ENCODE measurements around the gene ARHGEF10L.

The ARHGEF10L gene

DNA sequence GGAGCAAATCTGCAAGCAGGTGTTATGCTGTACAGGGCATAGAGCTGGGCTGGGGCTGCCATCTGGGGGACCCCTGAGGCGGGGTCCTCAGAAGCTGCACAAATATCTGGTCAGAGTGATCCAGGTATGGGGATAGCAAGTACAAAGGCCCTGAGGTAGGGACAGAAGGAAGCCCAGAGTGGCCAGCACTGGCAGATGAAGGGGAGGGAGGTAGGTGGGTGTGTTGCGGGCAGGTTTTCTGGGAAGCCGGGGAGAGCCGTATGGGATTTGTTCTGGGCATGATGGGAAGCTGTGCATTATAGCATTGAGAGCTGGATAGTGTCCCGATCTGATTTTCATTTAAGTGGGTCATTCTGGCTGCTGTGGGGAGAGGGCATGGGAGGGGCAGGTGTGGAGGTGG is 102.7 kb downstream of the ARHGEF10L start:
- Histone ChIP-seq H3K4me3 (ENCODE audit: low read length) (no peak overlapping the region), H3K27me3 (ENCODE audit: insufficient read depth, low read length) (no peaks in the 10 kb centered on the region), H3K27ac (ENCODE audit: low read depth, low read length) (no peak overlapping the region), H3K9ac (ENCODE audit: low read depth, low read length) (no peak overlapping the region), H3K36me3 (ENCODE audit: insufficient read depth, low read length) (peaks cover 41% of the 10 kb centered on the region), H3K9me3 (ENCODE audit: insufficient read depth, low read depth, low read length) (no peaks in the 10 kb centered on the region), H3K4me1 (ENCODE audit: insufficient read depth, low read length) (no peaks in the 10 kb centered on the region)
- 95% methylated on average over 5 of the region's 5 CpGs for WGBS

DNA sequence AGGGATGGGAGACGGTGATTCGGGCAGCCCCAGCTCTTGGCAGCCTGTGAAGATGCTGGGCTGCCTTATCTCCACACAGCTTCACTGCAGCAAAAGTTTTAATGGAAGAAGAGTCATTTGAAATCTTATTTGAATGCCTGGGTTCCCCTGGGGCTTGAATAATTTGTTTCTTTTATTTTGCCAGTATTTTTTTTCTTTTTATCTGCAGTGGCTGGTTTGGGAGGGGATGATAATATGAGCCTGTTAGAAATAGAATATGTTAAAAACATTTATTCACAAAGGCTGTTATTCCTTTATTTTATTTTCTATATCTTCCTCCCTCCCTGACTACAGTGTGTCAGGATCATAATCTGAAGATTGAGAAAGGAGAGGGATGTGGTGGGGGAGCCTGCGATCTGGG is 103.4 kb downstream of the ARHGEF10L start:
- 100% methylated on average over 3 of the region's 3 CpGs for WGBS
- Histone ChIP-seq H3K9me3 (ENCODE audit: insufficient read depth, low read depth, low read length) (no peaks in the 10 kb centered on the region), H3K4me3 (ENCODE audit: low read length) (no peak overlapping the region), H3K27ac (ENCODE audit: low read depth, low read length) (no peak overlapping the region), H3K27me3 (ENCODE audit: insufficient read depth, low read length) (no peaks in the 10 kb centered on the region), H3K36me3 (ENCODE audit: insufficient read depth, low read length) (peaks cover 38% of the 10 kb centered on the region), H3K9ac (ENCODE audit: low read depth, low read length) (no peak overlapping the region), H3K4me1 (ENCODE audit: insufficient read depth, low read length) (no peaks in the 10 kb centered on the region)

DNA sequence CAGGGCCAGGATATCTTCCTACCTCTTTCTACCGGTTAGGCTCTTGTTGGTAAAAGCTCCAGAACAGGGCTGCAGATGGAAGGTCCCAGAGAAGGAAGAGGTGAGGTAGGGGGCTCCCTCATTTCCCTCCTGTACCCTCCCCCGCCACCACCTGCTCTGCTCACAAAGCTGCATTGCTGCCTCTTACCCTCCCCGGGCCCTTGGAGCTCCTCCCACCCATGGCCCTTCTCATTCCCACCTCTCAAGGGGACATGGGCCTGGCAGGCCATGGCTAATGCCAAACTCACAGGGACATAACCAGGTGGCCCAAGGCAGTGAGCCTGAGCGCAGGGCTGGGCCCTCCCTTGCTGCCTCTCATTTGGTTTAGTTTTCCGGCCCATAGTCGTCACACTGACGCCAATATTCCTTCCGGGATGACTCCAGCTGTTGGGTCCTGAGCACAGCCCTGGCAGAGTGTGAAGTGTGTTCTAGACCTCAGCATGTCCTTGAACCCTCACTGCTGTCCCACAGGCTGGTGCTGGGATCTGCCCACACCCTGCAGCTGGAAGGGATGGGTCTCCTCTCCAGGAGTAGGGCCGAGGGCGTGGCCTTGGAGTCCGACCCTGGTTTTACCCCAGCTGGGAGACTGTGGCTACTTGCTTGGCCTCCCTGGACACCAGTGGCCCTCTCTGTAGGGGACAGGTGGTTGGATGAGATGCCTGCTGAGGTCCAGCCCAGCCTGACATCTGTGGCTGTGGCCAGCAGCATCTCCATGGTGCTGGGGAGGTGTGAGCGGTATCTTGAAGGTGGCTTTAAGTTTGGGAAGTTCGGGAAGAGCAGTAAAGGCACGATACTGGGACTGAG is 104.6 kb downstream of the ARHGEF10L start:
- no peaks in the 10 kb centered on the region for H3K9me3 ChIP-seq (ENCODE audit: insufficient read depth, low read depth, low read length)
- no peaks in the 10 kb centered on the region for H3K4me1 ChIP-seq (ENCODE audit: insufficient read depth, low read length)
- no peak overlapping the region for H3K4me3 ChIP-seq (ENCODE audit: low read length)
- no peak overlapping the region for H3K9ac ChIP-seq (ENCODE audit: low read depth, low read length)
- WGBS: 94% methylated on average over 14 of the region's 14 CpGs
- no peak overlapping the region for H3K27ac ChIP-seq (ENCODE audit: low read depth, low read length)
- no peaks in the 10 kb centered on the region for H3K27me3 ChIP-seq (ENCODE audit: insufficient read depth, low read length)
- H3K36me3 ChIP-seq (ENCODE audit: insufficient read depth, low read length): peaks cover 33% of the 10 kb centered on the region

DNA sequence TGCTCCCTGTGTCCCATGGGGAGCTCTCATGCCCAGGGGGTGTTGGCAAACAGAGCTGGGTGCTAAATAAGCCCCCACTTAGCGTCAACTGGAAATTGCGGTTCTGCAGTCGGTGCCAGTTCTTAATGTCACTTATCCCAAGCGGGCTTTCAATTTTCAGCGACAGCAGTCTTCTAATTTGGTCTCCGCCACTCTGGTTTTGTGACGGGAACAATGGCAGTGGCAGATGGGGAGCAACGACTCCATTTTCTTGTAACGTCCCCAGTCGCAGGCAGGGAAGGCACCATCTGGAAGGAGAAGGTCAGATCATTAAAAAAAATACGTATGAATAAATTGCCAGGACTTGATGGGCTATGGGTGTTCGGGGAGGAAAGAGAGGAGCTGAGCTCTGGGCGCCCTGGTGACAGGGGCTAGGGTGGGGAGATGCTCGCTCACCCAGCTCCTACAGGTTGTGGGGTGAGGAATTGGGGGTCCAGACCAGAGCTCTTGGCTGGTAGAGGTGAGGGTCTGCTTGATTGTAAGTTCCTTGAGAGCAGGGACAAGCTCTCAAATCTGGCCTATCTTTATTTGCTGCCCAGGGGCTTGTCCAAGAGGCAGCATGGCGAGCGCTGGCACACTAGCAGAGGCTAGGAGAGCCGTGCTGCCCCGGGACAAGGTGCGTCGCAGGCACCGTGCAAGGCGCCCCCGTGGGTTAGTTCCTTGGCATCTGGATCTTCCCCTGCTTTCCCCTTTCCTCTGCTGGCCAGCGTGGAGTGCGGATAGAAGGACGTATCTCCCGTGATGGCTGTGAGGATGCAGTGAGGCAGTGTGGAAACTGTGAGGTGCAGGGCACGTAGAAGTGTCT is 105.8 kb downstream of the ARHGEF10L start:
- Histone ChIP-seq H3K27me3 (ENCODE audit: insufficient read depth, low read length) (no peaks in the 10 kb centered on the region), H3K4me1 (ENCODE audit: insufficient read depth, low read length) (no peaks in the 10 kb centered on the region), H3K9ac (ENCODE audit: low read depth, low read length) (0 out of 2 replicates have a peak overlapping the region, but pooled peaks have one; percentile 13), H3K4me3 (ENCODE audit: low read length) (no peak overlapping the region), H3K36me3 (ENCODE audit: insufficient read depth, low read length) (peaks cover 30% of the 10 kb centered on the region), H3K9me3 (ENCODE audit: insufficient read depth, low read depth, low read length) (no peaks in the 10 kb centered on the region), H3K27ac (ENCODE audit: low read depth, low read length) (no peak overlapping the region)
- 94% methylated on average over 28 of the region's 28 CpGs for WGBS

DNA sequence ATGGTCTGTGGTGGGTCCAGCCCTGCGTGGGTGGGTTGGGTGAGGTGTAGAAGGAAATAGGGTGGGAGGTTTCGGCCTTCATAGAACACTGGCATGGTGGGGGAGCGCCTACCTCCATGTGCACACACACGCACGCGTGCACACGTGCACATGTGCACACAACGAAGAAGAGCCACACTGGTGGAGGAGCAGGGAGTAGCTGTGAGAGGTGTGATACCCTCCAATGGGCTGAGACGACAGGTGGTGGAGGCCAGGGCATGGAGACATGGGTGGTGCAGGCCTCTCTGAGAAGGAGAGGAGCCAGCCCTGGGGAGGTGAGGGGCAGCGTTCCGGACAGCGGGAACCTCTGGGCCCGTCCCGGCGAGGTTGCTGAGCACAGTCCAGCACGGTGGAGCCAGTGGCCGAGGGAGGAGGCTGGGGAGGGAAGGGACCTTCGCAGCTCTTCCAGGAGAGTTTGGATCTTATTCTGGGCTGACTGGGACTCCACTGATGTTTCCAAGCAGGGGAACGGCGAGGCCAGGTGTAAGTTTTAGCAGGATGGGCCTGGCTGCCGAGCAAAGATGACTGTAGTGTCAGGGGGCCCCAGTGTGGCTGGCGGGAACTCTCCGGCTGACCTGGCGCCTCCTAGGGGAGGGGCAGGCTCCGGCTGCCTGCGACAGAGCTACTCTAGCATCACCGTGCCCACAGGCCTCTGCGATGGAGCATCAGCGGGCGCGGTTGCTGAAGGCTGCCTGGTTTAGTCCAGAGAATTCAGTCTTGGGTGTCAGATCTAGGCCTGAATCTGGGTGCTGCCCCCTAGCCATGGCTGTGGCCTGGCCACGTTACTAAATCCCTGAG is 107.2 kb downstream of the ARHGEF10L start:
- WGBS: 88% methylated on average over 32 of the region's 32 CpGs
- peaks cover 20% of the 10 kb centered on the region for H3K36me3 ChIP-seq (ENCODE audit: insufficient read depth, low read length)

DNA sequence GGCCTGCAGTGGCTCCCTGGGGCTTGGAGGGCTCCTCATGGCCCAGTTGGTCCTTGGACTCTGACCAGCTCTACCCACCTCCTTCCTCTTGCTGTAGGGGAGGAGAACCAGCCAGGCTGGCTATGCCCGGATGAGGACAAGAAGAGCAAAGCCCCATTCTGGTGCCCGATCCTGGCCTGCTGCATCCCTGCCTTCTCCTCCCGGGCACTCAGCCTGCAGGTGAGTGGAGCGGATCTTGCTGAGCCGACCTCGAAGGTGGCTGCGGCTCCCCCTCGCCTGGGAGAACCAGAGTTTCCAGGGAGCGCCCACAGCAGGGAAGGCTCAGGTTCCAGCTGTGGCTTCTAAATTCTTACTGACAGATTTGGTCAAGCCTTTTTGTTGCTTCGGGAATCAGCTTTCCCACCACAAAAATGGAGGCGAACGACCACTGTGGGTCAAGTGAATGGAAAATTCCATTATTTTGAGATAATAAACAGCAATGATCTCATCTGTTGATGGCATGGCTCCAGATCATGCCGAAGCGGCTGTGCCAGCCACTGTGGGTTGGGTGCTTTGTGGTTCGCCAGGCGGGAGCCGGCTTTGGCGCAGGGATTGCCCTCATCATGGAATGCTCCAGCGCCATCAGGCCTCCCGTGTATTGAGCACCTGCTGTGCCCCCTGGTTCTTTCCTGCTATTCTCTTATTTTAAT is 109.1 kb downstream of the ARHGEF10L start:
- Histone ChIP-seq H3K4me3 (ENCODE audit: low read length) (no peak overlapping the region), H3K9me3 (ENCODE audit: insufficient read depth, low read depth, low read length) (no peaks in the 10 kb centered on the region), H3K27ac (ENCODE audit: low read depth, low read length) (no peak overlapping the region), H3K27me3 (ENCODE audit: insufficient read depth, low read length) (no peaks in the 10 kb centered on the region), H3K36me3 (ENCODE audit: insufficient read depth, low read length) (peaks cover 19% of the 10 kb centered on the region), H3K9ac (ENCODE audit: low read depth, low read length) (no peak overlapping the region), H3K4me1 (ENCODE audit: insufficient read depth, low read length) (no peaks in the 10 kb centered on the region)
- WGBS: 94% methylated on average over 20 of the region's 20 CpGs

More for the DNA sequence above, 107.2 kb downstream of the ARHGEF10L start:
- no peaks in the 10 kb centered on the region for H3K4me1 ChIP-seq (ENCODE audit: insufficient read depth, low read length)
- no peak overlapping the region for H3K9ac ChIP-seq (ENCODE audit: low read depth, low read length)
- no peak overlapping the region for H3K4me3 ChIP-seq (ENCODE audit: low read length)
- H3K27me3 ChIP-seq (ENCODE audit: insufficient read depth, low read length): no peaks in the 10 kb centered on the region
- no peaks in the 10 kb centered on the region for H3K9me3 ChIP-seq (ENCODE audit: insufficient read depth, low read depth, low read length)
- no peak overlapping the region for H3K27ac ChIP-seq (ENCODE audit: low read depth, low read length)

DNA sequence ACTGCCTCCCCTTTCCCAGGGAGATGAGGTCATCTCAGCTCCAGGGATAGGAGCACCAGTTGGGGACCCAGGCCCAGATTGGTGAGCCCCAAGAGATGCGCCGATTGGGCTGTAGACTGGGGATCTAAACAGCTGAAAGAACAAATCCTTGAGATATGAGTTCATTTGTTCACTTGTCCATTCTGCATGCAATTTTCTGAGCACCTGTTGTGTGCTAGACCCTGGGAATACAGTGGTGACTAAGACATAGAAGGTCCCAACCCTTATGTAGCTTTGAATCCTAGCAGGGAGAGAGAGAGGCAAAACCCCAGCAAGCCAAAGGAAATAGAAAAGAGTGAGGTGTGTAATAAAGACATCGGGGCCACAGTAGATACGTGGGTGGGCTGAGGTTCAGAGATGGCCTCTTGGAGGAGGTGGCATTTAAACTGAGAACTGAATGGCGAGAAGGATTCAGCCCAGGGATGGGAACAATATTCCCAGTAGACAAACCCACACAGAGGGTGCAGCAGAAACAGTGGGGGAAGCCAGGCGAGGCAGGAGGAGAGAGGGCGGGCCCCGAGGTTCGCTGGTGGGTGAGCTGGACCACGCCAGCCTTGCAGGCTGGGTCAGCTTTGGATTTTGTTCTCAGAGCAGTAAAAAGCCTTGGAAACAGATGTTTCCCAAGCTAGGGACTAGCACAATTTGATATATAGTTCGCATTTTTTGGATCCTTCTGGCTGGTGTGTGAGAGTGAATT is 110.0 kb downstream of the ARHGEF10L start:
- 92% methylated on average over 11 of the region's 11 CpGs for WGBS
- Histone ChIP-seq H3K27ac (ENCODE audit: low read depth, low read length) (no peak overlapping the region), H3K4me3 (ENCODE audit: low read length) (no peak overlapping the region), H3K9ac (ENCODE audit: low read depth, low read length) (no peak overlapping the region), H3K27me3 (ENCODE audit: insufficient read depth, low read length) (no peaks in the 10 kb centered on the region), H3K9me3 (ENCODE audit: insufficient read depth, low read depth, low read length) (no peaks in the 10 kb centered on the region), H3K36me3 (ENCODE audit: insufficient read depth, low read length) (peaks cover 19% of the 10 kb centered on the region), H3K4me1 (ENCODE audit: insufficient read depth, low read length) (no peaks in the 10 kb centered on the region)

DNA sequence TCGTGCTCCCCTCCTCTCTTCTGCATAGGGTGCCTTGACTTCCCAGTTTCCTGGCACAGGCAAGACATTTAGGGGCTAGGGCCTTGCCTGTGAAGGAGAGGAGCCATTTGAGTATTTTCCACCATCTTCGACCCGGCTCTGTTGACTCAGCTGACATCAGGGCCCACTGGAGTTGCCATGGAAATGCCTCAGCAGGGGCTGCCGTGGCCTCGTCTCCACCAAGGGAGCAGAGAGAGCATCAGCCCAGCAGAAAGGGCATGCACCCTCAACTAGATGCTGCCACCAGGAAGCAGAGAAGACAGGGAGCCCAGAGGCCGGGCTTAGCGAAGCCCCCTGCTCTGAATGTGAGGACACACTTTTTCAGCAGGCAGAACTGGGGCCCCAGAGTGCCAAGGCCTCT is 113.8 kb downstream of the ARHGEF10L start:
- Histone ChIP-seq H3K9me3 (ENCODE audit: insufficient read depth, low read depth, low read length) (no peaks in the 10 kb centered on the region), H3K4me1 (ENCODE audit: insufficient read depth, low read length) (no peaks in the 10 kb centered on the region), H3K27me3 (ENCODE audit: insufficient read depth, low read length) (no peaks in the 10 kb centered on the region), H3K9ac (ENCODE audit: low read depth, low read length) (no peak overlapping the region), H3K36me3 (ENCODE audit: insufficient read depth, low read length) (peaks cover 48% of the 10 kb centered on the region), H3K4me3 (ENCODE audit: low read length) (no peak overlapping the region), H3K27ac (ENCODE audit: low read depth, low read length) (no peak overlapping the region)
- 83% methylated on average over 7 of the region's 7 CpGs for WGBS

DNA sequence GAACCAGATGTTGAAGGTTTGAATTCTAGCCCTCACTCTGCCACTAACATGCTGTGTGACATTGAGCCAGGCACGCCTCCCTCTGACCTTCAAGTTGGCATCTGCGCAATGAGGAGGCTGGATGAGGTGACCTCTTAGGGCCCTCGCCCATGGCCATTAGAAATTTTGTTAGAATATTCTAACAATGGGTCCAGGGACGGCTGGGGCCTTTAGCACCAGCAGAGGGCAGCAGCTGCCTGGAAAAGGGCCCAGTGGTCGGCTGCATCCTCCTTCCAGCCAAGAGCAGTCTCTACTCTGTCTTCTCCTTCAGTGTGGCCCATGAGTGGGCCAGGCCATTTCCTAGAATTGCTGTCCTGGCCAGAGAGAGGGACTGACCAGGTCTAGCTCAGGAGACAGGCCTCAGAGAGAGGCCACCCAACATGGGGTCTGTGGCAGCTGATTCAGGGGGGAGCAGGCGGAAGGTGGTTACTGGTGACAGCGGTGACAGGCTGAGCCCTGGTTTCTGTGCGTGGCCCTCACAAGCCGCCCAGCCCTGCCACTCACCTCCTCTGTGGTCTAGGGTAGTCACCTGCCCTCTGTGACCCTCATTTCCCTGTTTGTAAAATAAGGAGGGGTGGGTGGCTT is 114.3 kb downstream of the ARHGEF10L start:
- H3K4me3 ChIP-seq (ENCODE audit: low read length): no peak overlapping the region
- H3K9me3 ChIP-seq (ENCODE audit: insufficient read depth, low read depth, low read length): no peaks in the 10 kb centered on the region
- H3K4me1 ChIP-seq (ENCODE audit: insufficient read depth, low read length): no peaks in the 10 kb centered on the region
- no peaks in the 10 kb centered on the region for H3K27me3 ChIP-seq (ENCODE audit: insufficient read depth, low read length)
- H3K36me3 ChIP-seq (ENCODE audit: insufficient read depth, low read length): peaks cover 47% of the 10 kb centered on the region
- H3K27ac ChIP-seq (ENCODE audit: low read depth, low read length): no peak overlapping the region
- 78% methylated on average over 9 of the region's 9 CpGs for WGBS
- H3K9ac ChIP-seq (ENCODE audit: low read depth, low read length): no peak overlapping the region

DNA sequence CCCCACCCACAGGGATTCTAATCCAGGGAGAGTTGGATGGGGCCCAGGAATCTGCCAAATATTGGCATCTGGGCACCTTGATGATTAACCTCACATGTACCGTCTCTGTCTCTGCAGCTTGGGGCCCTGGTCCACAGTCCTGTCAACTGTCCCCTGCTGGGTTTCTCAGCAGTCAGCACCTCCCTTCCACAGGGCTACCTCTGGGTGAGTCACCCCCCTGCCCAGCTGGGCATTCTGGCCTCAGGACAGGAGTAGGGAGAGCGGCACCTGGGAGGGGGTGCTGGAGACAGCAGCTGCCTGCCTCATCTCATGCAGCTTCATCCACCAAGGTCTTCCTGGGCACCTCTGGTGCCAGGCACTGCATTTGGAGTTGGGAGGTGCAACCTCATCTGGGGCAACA is 115.0 kb downstream of the ARHGEF10L start:
- H3K9me3 ChIP-seq (ENCODE audit: insufficient read depth, low read depth, low read length): no peaks in the 10 kb centered on the region
- H3K9ac ChIP-seq (ENCODE audit: low read depth, low read length): no peak overlapping the region
- no peaks in the 10 kb centered on the region for H3K27me3 ChIP-seq (ENCODE audit: insufficient read depth, low read length)
- peaks cover 47% of the 10 kb centered on the region for H3K36me3 ChIP-seq (ENCODE audit: insufficient read depth, low read length)
- H3K4me3 ChIP-seq (ENCODE audit: low read length): no peak overlapping the region
- no peak overlapping the region for H3K27ac ChIP-seq (ENCODE audit: low read depth, low read length)
- no peaks in the 10 kb centered on the region for H3K4me1 ChIP-seq (ENCODE audit: insufficient read depth, low read length)
- WGBS: 93% methylated on average over 2 of the region's 2 CpGs

Data from HUES64 (cell line).